Gastrocnemius medialis (tissue), 4 donors: ENCODE data around the gene FAM83C.

ENCODE experiments used
- POLR2A ChIP-seq, 2 donors: fragments of 450-650 bp; IDR thresholded peaks; one replicate each; pipeline ENCODE4 v1.6.1; 2017; ENCODE audit warnings: antibody characterized with exemption in 2 of 2, mild to moderate bottlenecking in 2 of 2, moderate library complexity in 2 of 2
- TF ChIP-seq, protein P1 (sequence below), 5 experiments: fragments of 450-650 bp in 3 of 5; fragments of 200-600 bp in 2 of 5; sonication (generic) in 2 of 5; IDR thresholded peaks in 4 of 5; conservative IDR thresholded peaks in 1 of 5; 1 replicate in 4 of 5; 2 replicates in 1 of 5; pipeline ENCODE4 v1.5.1; 2016 to 2019; ENCODE audit warnings: antibody characterized with exemption in 5 of 5, mild to moderate bottlenecking in 3 of 5, moderate library complexity in 3 of 5

DNA sequence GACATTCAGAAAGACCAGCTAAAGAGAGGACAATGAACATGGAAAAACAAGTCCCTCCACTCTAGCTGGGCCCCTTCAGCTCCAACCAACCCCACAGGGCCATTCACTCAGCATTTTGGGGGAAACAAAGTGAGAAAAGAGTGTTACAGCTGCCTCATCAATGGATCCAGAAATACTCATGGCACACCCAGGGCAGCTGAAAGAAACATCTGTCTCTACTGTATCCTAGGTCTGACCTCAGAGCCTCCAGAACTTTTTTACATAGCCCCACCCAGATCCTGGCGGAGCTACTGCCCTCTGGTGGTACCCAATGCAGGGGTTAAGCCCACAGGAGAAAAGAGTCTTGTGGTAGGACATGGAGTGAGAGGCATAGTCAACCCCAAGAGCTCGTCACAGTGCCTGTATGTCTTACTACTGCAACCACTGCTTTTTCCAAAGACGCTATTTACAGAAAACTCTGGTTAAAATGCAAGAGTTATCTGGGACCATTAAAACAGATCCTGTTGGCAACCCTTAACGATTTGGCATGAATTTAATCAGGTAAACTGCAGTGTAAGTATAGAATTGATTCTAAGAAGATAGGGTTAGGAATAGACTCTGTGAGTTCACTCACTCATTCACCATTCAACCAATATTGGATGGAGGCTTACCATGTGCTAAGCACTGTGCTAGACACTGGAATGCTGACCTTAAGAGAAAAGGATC, 37.4 kb upstream of the FAM83C start:
- TF ChIP-seq POLR2A (IDR thresholded peaks at IDR 0.05) = no peak
- TF ChIP-seq, protein P1, sequence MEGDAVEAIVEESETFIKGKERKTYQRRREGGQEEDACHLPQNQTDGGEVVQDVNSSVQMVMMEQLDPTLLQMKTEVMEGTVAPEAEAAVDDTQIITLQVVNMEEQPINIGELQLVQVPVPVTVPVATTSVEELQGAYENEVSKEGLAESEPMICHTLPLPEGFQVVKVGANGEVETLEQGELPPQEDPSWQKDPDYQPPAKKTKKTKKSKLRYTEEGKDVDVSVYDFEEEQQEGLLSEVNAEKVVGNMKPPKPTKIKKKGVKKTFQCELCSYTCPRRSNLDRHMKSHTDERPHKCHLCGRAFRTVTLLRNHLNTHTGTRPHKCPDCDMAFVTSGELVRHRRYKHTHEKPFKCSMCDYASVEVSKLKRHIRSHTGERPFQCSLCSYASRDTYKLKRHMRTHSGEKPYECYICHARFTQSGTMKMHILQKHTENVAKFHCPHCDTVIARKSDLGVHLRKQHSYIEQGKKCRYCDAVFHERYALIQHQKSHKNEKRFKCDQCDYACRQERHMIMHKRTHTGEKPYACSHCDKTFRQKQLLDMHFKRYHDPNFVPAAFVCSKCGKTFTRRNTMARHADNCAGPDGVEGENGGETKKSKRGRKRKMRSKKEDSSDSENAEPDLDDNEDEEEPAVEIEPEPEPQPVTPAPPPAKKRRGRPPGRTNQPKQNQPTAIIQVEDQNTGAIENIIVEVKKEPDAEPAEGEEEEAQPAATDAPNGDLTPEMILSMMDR (IDR thresholded peaks at IDR 0.05 in 4 of 5, conservative IDR thresholded peaks at IDR 0.05 in 1 of 5) = peak; percentile 40 to 57 (median 45)
